DMS 273 treated with DMSO at 0.1 percent for 48 hours (cell line): Measurements from ENCODE around the gene CCDC158.

Source experiments
- DNase-seq: peaks from one replicate; lab custom pipeline; 2025; lab: John Stamatoyannopoulos, UW

CCDC158 gene

GRCh38 chr4:76279462-76279861 is 141.5 kb downstream of the CCDC158 start:
- no peak for DNase-seq

- DNase-seq = no peak
Measured at GRCh38 chr4:76278583-76278982, 142.4 kb downstream of the CCDC158 start.

- no peak for DNase-seq
Measured at GRCh38 chr4:76277667-76278066, 143.3 kb downstream of the CCDC158 start.

- DNase-seq = no peak
Measured at GRCh38 chr4:76276813-76277212, 144.1 kb downstream of the CCDC158 start.

DNA sequence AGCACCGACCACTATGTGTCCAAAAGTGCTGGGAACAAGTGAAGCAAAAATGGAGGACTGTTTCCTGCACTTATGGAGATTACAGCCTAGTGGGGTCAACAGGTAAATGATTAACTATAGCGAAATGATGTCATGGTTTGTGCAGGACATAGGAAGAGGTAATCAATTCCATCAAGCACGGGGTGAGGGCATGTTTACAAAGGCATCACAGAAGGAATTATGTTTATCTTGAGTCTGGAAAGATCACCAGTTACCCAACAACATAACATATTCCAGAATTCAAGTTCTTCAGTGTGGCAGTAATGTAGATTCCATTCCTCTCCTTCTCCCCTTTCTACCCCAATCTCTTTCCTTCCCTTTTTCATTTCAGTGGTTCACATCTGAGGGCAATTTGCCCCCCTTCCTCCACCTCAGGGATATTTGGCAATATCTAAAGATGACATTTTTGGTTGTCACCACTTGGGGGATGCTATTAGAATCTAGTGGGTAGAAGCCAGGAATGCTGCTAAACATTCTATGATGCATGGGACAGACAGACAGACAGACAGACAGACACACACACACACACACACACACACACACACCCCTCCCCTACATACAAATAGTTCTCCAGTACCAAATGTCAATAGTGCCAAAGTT is 145.3 kb downstream of the CCDC158 start:
- DNase-seq = no peak

DNA sequence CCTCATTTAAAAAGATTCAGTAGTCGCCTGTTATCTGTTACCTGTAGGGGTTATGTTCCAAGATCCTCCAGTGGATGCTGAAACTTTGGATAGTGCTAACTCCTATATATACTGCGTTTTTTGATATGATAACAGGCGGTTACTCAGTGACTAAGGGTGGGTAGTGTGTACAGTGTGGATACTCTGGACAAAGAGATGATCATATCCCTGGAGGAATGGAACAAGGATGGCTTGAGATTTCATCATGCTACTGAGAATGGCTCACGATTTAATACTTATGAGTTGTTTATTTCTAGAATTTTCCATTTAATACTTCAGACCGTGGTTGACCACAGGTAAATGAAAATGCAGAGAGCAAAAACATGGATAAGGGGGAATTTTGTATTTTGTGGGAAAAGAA is 147.9 kb downstream of the CCDC158 start:
- DNase-seq = no peak

- DNase-seq = no peak
Measured at GRCh38 chr4:76272582-76272981, 148.4 kb downstream of the CCDC158 start.

- DNase-seq = no peak
Measured at GRCh38 chr4:76272073-76272472, 148.9 kb downstream of the CCDC158 start.

DNA sequence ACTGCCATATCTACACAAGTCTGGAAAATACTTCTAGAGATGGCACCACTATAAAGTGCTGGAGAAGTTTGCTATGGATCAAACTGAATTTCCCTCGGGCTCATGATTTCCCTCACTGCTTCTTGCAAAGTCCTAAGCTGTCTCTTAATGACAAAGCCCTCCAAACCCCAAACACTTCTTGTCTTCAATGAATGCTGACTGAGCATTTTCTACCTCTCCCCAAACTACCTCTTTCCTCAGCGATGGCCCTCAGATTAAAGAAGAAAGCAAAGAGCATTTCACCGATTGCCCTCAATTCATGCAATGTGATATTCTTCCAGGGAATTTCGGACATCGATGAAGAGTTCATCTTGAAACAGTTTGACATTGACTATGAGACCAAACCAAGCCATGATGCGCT is 149.7 kb downstream of the CCDC158 start:
- DNase-seq = no peak

- DNase-seq = no peak
Measured at GRCh38 chr4:76270244-76271175, 150.4 kb downstream of the CCDC158 start.

- no peak for DNase-seq
Measured at GRCh38 chr4:76267811-76268210, 153.1 kb downstream of the CCDC158 start.

- no peak for DNase-seq
Measured at GRCh38 chr4:76266627-76267026, 154.3 kb downstream of the CCDC158 start.

DNA sequence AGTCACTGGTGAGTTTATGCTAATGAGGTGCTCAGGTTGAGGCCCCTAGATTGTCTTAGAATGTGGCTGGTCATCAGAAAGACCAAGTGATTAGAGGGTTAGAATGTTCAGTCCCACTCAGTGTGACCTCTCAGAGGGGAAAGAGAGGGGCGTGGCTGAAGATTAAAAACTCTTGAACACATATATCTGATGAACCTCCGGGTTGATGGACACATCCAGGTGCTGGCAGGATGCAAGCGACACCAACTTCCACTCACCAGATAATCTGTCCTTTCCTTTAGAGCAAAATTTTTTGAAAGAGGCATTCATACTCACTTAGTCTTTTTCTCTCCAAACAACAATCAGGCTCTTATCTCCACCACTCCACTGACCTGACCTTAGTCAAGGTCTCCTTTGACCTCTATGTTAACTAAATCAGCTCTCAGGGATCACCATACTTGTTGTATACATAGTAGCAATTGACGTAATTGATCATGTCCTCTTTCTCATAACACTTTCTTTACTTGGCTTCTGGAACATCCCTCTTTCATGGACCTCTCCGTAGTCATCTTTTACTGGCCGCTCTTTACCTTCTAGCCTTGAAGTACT is 155.2 kb downstream of the CCDC158 start:
- no peak for DNase-seq
